Fibroblast of lung (primary cell): ENCODE measurements around the gene CYYR1. TPM values are rescaled to one million over a fixed set of nuclear protein-coding genes. Genes with fewer than 3 reads are reported as not detected.
A peak's percentile ranks its signal among the peaks of the same experiment; 100 is the strongest.

Experiments
- DNase-seq, 2 donors: peaks; one replicate each; pipeline versions ENCODE4 v3.0.0 to v3.0.0-alpha.2; 2010; ENCODE audit warnings: low read depth in 2 of 2
- H2AFZ ChIP-seq: 2 replicates; pipeline ENCODE4 v1.5.1; 2012; ENCODE audit warnings: low read length, control low read depth, inconsistent platforms
- H3K27ac ChIP-seq: 2 replicates; pipeline ENCODE4 v1.5.1; 2011; ENCODE audit warnings: low read length, control low read depth; ENCODE audit not compliant: insufficient read depth
- H3K27me3 ChIP-seq: 2 replicates; pipeline ENCODE4 v1.5.1; 2011; ENCODE audit warnings: mild to moderate bottlenecking, low read length; ENCODE audit not compliant: control insufficient read depth, insufficient read depth
- H3K36me3 ChIP-seq: 2 replicates; pipeline ENCODE4 v1.5.1; 2011; ENCODE audit warnings: low read length; ENCODE audit not compliant: control insufficient read depth, insufficient read depth
- H3K4me1 ChIP-seq: 2 replicates; pipeline ENCODE4 v1.5.1; 2011; ENCODE audit warnings: low read length; ENCODE audit not compliant: control insufficient read depth, insufficient read depth; ENCODE audit errors: extremely low read depth
- H3K4me2 ChIP-seq: 2 replicates; pipeline ENCODE4 v1.5.1; 2011; ENCODE audit warnings: low read length, control low read depth; ENCODE audit not compliant: insufficient read depth; ENCODE audit errors: extremely low read depth
- H3K4me3 ChIP-seq, 4 experiments: fragments of 200-600 bp in 1 of 4; sonication (generic) in 1 of 4; replicated peaks in 1 of 4; 2 replicates each; pipeline ENCODE4 v1.5.1; 2011 to 2016; ENCODE audit warnings: low read length in 4 of 4, low read depth in 3 of 4, mild to moderate bottlenecking in 3 of 4, control low read depth in 2 of 4, inconsistent platforms in 1 of 4, mixed read lengths in 1 of 4; ENCODE audit not compliant: insufficient read depth in 1 of 4; ENCODE audit errors: control extremely low read depth in 1 of 4
- H3K79me2 ChIP-seq: 2 replicates; pipeline ENCODE4 v1.5.1; 2012; ENCODE audit warnings: mild to moderate bottlenecking, low read length, inconsistent platforms; ENCODE audit not compliant: control insufficient read depth, insufficient read depth
- H3K9ac ChIP-seq: 2 replicates; pipeline ENCODE4 v1.5.1; 2011; ENCODE audit warnings: mild to moderate bottlenecking, low read length, control low read depth; ENCODE audit not compliant: insufficient read depth
- H3K9me3 ChIP-seq: 2 replicates; pipeline ENCODE4 v1.5.1; 2012; ENCODE audit warnings: low read depth, low read length; ENCODE audit not compliant: control insufficient read depth, insufficient read depth
- H4K20me1 ChIP-seq: 2 replicates; pipeline ENCODE4 v1.5.1; 2011; ENCODE audit warnings: low read length; ENCODE audit not compliant: control insufficient read depth, insufficient read depth; ENCODE audit errors: extremely low read depth
- CTCF ChIP-seq, 2 donors: IDR thresholded peaks in 1 of 2; conservative IDR thresholded peaks in 1 of 2; 1 replicate in 1 of 2; 2 replicates in 1 of 2; pipeline ENCODE4 v1.5.1; 2011 to 2012; ENCODE audit warnings: low read length in 2 of 2, control low read depth in 1 of 2, inconsistent platforms in 1 of 2, low read depth in 1 of 2, mild to moderate bottlenecking in 1 of 2
- EZH2 ChIP-seq: IDR thresholded peaks from 2 replicates; pipeline ENCODE4 v1.5.1; 2012; ENCODE audit warnings: low read length, control low read depth, mild to moderate bottlenecking; ENCODE audit errors: missing control alignments
- polyA plus RNA-seq, 2 donors: library from polyadenylated mRNA; depleted of rRNA in 1 of 2; stranded (reverse) in 1 of 2; unstranded in 1 of 2; fragments of >200 nt; gene quantifications; 2 replicates each; pipeline ENCODE4 v1.2.1, GENCODE V29; 2011 to 2012; ENCODE audit warnings: missing spikeins in 1 of 2
- total RNA-seq: library from RNA; depleted of rRNA; stranded (reverse); fragments of >200 nt; gene quantifications from 2 replicates; pipeline ENCODE4 v1.2.1, GENCODE V29; 2014

Gene CYYR1
- total and polyA plus RNA-seq, 2 donors (not counting 1 experiment from before 2014, with no cell fraction given): 0.17 TPM; not detected in 1

GRCh38 chr21:26491663-26492062, 81.4 kb downstream of the CYYR1 start:
- Histone ChIP-seq H3K36me3 (no peaks in the 10 kb centered on the region), H3K79me2 (no peaks in the 10 kb centered on the region), H3K27ac (no peak overlapping the region), H3K4me1 (no peaks in the 10 kb centered on the region), H3K4me2 (no peak overlapping the region), H2AFZ (no peak overlapping the region), H3K9ac (no peak overlapping the region), H3K4me3 (no peak overlapping the region), H3K9me3 (no peaks in the 10 kb centered on the region), H4K20me1 (no peaks in the 10 kb centered on the region), H3K27me3 (no peaks in the 10 kb centered on the region)
- TF ChIP-seq CTCF (conservative IDR thresholded peaks at IDR 0.05 in 1 of 2, IDR thresholded peaks at IDR 0.05 in 1 of 2; ENCODE audit: low read depth in 1 of 2, low read length in 2 of 2) (no peak), EZH2 (no peak)
- DNase-seq: no peak

- DNase-seq: peak in 1 of 2 donors; percentile 58
- no peak for TF ChIP-seq EZH2
- TF ChIP-seq CTCF (conservative IDR thresholded peaks at IDR 0.05 in 1 of 2, IDR thresholded peaks at IDR 0.05 in 1 of 2; ENCODE audit: low read depth in 1 of 2, low read length in 2 of 2): no peak
- no peak overlapping the region for H3K4me3 ChIP-seq
- H3K27ac ChIP-seq: no peak overlapping the region
- no peaks in the 10 kb centered on the region for H3K79me2 ChIP-seq
- H3K4me2 ChIP-seq: no peak overlapping the region
- H3K36me3 ChIP-seq: no peaks in the 10 kb centered on the region
- no peaks in the 10 kb centered on the region for H3K4me1 ChIP-seq
- H4K20me1 ChIP-seq: no peaks in the 10 kb centered on the region
- H3K9me3 ChIP-seq: no peaks in the 10 kb centered on the region
- no peaks in the 10 kb centered on the region for H3K27me3 ChIP-seq
- no peak overlapping the region for H3K9ac ChIP-seq
- no peak overlapping the region for H2AFZ ChIP-seq
Observed at GRCh38 chr21:26490771-26491170, 82.3 kb downstream of the CYYR1 start.

GRCh38 chr21:26489781-26490180, 83.3 kb downstream of the CYYR1 start:
- Histone ChIP-seq H3K9ac (no peak overlapping the region), H4K20me1 (no peaks in the 10 kb centered on the region), H3K79me2 (no peaks in the 10 kb centered on the region), H3K4me3 (no peak overlapping the region), H3K27me3 (no peaks in the 10 kb centered on the region), H3K36me3 (no peaks in the 10 kb centered on the region), H3K4me1 (no peaks in the 10 kb centered on the region), H3K27ac (no peak overlapping the region), H3K4me2 (no peak overlapping the region), H2AFZ (no peak overlapping the region), H3K9me3 (no peaks in the 10 kb centered on the region)
- DNase-seq: no peak
- TF ChIP-seq CTCF (conservative IDR thresholded peaks at IDR 0.05 in 1 of 2, IDR thresholded peaks at IDR 0.05 in 1 of 2; ENCODE audit: low read depth in 1 of 2, low read length in 2 of 2) (no peak), EZH2 (no peak)
